ENCODE data around the gene YPEL5. TPM values are rescaled to one million over a fixed set of nuclear protein-coding genes. Genes with fewer than 3 reads are reported as not detected.
"Not testable (repeated sequence)": the region's sequence is repeated elsewhere in the genome, so short reads cannot be mapped to it uniquely, and the experiment has no call there.

YPEL5 gene
- total RNA-seq (10 to 100 TPM; 35.7 to 38.3 TPM), polyA plus RNA-seq (119 TPM)

- POLR2A ChIA-PET, result interaction anchor here (0.6 to 4.2 kb wide), 12 partner anchors 16 to 1276 kb away, joined by 3 to 83 read pairs (median 4); partner anchors contain the start of genes LBH, LCLAT1 and TRMT61B
- Mint-ChIP-seq H3K4me1 (peaks cover 45 to 56% (median 50%) of the 10 kb centered on the region in 3 donors), H3K27me3 (peaks cover 0 to 7% of the 10 kb centered on the region in 2 donors), H3K4me3 (peak within 1 kb of the TSS; percentile 86 to 94 (median 90)), H3K27ac (peak within 1 kb of the TSS; percentile 98 to 100 (median 99)), H3K9me3 (peaks cover 0 to 5% (median 0%) of the 10 kb centered on the region in 5 donors), H3K36me3 (peaks cover 0 to 39% (median 9%) of the 10 kb centered on the region in 3 donors)
- CTCF ChIA-PET, result interaction anchor here (0.7 to 6.5 kb wide), 15 partner anchors 9 to 567 kb away, joined by 3 to 67 read pairs (median 5); partner anchors contain the start of gene LBH
- H3K27ac ChIP-seq (ENCODE audit: low read depth, low read length), result peak within 1 kb of the TSS; percentile 100
- H3K9me3 ChIP-seq (ENCODE audit: low read length), result no peaks in the 10 kb centered on the region
- DNase-seq, result peak; percentile 99 to 100 (median 99)
- H3K27me3 ChIP-seq (ENCODE audit: insufficient read depth, low read length, poor library complexity, severe bottlenecking), result no peaks in the 10 kb centered on the region
- H3K36me3 ChIP-seq (ENCODE audit: insufficient read depth, low read length), result no peaks in the 10 kb centered on the region
- peaks cover 51% of the 10 kb centered on the region for H3K4me1 ChIP-seq (ENCODE audit: insufficient read depth, low read length)
- peak within 1 kb of the TSS; percentile 71 for H3K4me3 ChIP-seq (ENCODE audit: low read length)
These were observed at the start of gene YPEL5 for GRCh38 chr2:30146337-30147195. YPEL5 (plus strand) TSS chr2:30147007; CDS start chr2:30156652, 9,645 bp downstream.

- Mint-ChIP-seq H3K36me3 (no peaks in the 10 kb centered on the region), H3K27ac (no peak overlapping the region), H3K4me3 (no peak overlapping the region), H3K27me3 (peaks cover 11 to 32% of the 10 kb centered on the region in 2 donors), H3K9me3 (no peaks in the 10 kb centered on the region), H3K4me1 (no peaks in the 10 kb centered on the region)
- Histone ChIP-seq H3K27me3 (ENCODE audit: insufficient read depth, low read length, poor library complexity, severe bottlenecking) (no peaks in the 10 kb centered on the region), H3K4me1 (ENCODE audit: insufficient read depth, low read length) (no peaks in the 10 kb centered on the region), H3K27ac (ENCODE audit: low read depth, low read length) (no peak overlapping the region), H3K36me3 (ENCODE audit: insufficient read depth, low read length) (no peaks in the 10 kb centered on the region), H3K9me3 (ENCODE audit: low read length) (no peaks in the 10 kb centered on the region), H3K4me3 (ENCODE audit: low read length) (no peak overlapping the region)
- CTCF ChIA-PET, result interaction anchor here (0.8 to 1.6 kb wide), 2 partner anchors 9 to 17 kb away, joined by 3 to 6 read pairs; no protein-coding TSS in a partner anchor
- DNase-seq, result no peak
- POLR2A ChIA-PET, result no interaction called here
These were observed 48.4 kb upstream of the YPEL5 start for GRCh38 chr2:30098266-30099005.

GRCh38 chr2:30099366-30099765 lies 47.4 kb upstream of the YPEL5 start:
- H3K4me3 ChIP-seq (ENCODE audit: low read length); H3K4me1 ChIP-seq (ENCODE audit: insufficient read depth, low read length); DNase-seq; H3K27ac Mint-ChIP-seq; H3K9me3 Mint-ChIP-seq; H3K4me1 Mint-ChIP-seq; H3K27ac ChIP-seq (ENCODE audit: low read depth, low read length); POLR2A ChIA-PET; H3K9me3 ChIP-seq (ENCODE audit: low read length); H3K4me3 Mint-ChIP-seq; H3K36me3 ChIP-seq (ENCODE audit: insufficient read depth, low read length); H3K36me3 Mint-ChIP-seq; H3K27me3 ChIP-seq (ENCODE audit: insufficient read depth, low read length, poor library complexity, severe bottlenecking): not testable (repeated sequence)
- peaks cover 7 to 41% of the 10 kb centered on the region in 2 donors for H3K27me3 Mint-ChIP-seq
- CTCF ChIA-PET, result interaction anchor here (0.7 kb wide), 1 partner anchor 612 kb away, joined by 3 read pairs; no protein-coding TSS in a partner anchor

GRCh38 chr2:30100691-30101090 lies 46.1 kb upstream of the YPEL5 start:
- H3K36me3 Mint-ChIP-seq; H3K27ac ChIP-seq (ENCODE audit: low read depth, low read length); H3K9me3 Mint-ChIP-seq; H3K4me3 Mint-ChIP-seq; DNase-seq; H3K27me3 ChIP-seq (ENCODE audit: insufficient read depth, low read length, poor library complexity, severe bottlenecking); H3K4me1 ChIP-seq (ENCODE audit: insufficient read depth, low read length); H3K4me1 Mint-ChIP-seq; H3K27ac Mint-ChIP-seq; H3K9me3 ChIP-seq (ENCODE audit: low read length); H3K4me3 ChIP-seq (ENCODE audit: low read length); H3K36me3 ChIP-seq (ENCODE audit: insufficient read depth, low read length); POLR2A ChIA-PET: not testable (repeated sequence)
- CTCF ChIA-PET, result interaction anchor here (1.7 kb wide), 1 partner anchor 611 kb away, joined by 4 read pairs; no protein-coding TSS in a partner anchor
- H3K27me3 Mint-ChIP-seq, result peaks cover 6 to 41% of the 10 kb centered on the region in 2 donors

GRCh38 chr2:30104307-30104706 lies 42.5 kb upstream of the YPEL5 start:
- no peaks in the 10 kb centered on the region for H3K36me3 ChIP-seq (ENCODE audit: insufficient read depth, low read length)
- no peaks in the 10 kb centered on the region for H3K4me1 ChIP-seq (ENCODE audit: insufficient read depth, low read length)
- no peaks in the 10 kb centered on the region for H3K9me3 ChIP-seq (ENCODE audit: low read length)
- H3K27me3 ChIP-seq (ENCODE audit: insufficient read depth, low read length, poor library complexity, severe bottlenecking), result peaks cover 2% of the 10 kb centered on the region
- no peaks in the 10 kb centered on the region for H3K4me1 Mint-ChIP-seq
- POLR2A ChIA-PET, result no interaction called here
- H3K4me3 ChIP-seq (ENCODE audit: low read length), result no peak overlapping the region
- no peaks in the 10 kb centered on the region for H3K9me3 Mint-ChIP-seq
- DNase-seq, result no peak
- H3K36me3 Mint-ChIP-seq, result no peaks in the 10 kb centered on the region
- CTCF ChIA-PET, result no interaction called here
- no peak overlapping the region for H3K27ac ChIP-seq (ENCODE audit: low read depth, low read length)
- no peak overlapping the region for H3K4me3 Mint-ChIP-seq
- H3K27me3 Mint-ChIP-seq, result peaks cover 5 to 35% of the 10 kb centered on the region in 2 donors
- H3K27ac Mint-ChIP-seq, result peak overlapping the region in 1 of 8 donors; percentile 26

GRCh38 chr2:30105556-30105955 lies 41.3 kb upstream of the YPEL5 start:
- no peaks in the 10 kb centered on the region for H3K36me3 Mint-ChIP-seq
- H3K4me1 ChIP-seq (ENCODE audit: insufficient read depth, low read length), result no peaks in the 10 kb centered on the region
- POLR2A ChIA-PET, result no interaction called here
- no peak for DNase-seq
- no peak overlapping the region for H3K27ac ChIP-seq (ENCODE audit: low read depth, low read length)
- CTCF ChIA-PET, result no interaction called here
- peaks cover 5 to 35% of the 10 kb centered on the region in 2 donors for H3K27me3 Mint-ChIP-seq
- no peak overlapping the region for H3K27ac Mint-ChIP-seq
- no peaks in the 10 kb centered on the region for H3K9me3 Mint-ChIP-seq
- no peaks in the 10 kb centered on the region for H3K36me3 ChIP-seq (ENCODE audit: insufficient read depth, low read length)
- no peaks in the 10 kb centered on the region for H3K9me3 ChIP-seq (ENCODE audit: low read length)
- no peak overlapping the region for H3K4me3 ChIP-seq (ENCODE audit: low read length)
- H3K27me3 ChIP-seq (ENCODE audit: insufficient read depth, low read length, poor library complexity, severe bottlenecking), result peaks cover 2% of the 10 kb centered on the region
- H3K4me1 Mint-ChIP-seq, result no peaks in the 10 kb centered on the region
- H3K4me3 Mint-ChIP-seq, result no peak overlapping the region

- CTCF ChIA-PET, result interaction anchor here (1.2 kb wide), 1 partner anchor 9 kb away, joined by 3 read pairs; no protein-coding TSS in a partner anchor
- DNase-seq, result no peak
- no peaks in the 10 kb centered on the region for H3K36me3 Mint-ChIP-seq
- Histone ChIP-seq H3K9me3 (ENCODE audit: low read length) (no peaks in the 10 kb centered on the region), H3K27ac (ENCODE audit: low read depth, low read length) (no peak overlapping the region), H3K27me3 (ENCODE audit: insufficient read depth, low read length, poor library complexity, severe bottlenecking) (peaks cover 2% of the 10 kb centered on the region), H3K36me3 (ENCODE audit: insufficient read depth, low read length) (no peaks in the 10 kb centered on the region), H3K4me1 (ENCODE audit: insufficient read depth, low read length) (no peaks in the 10 kb centered on the region), H3K4me3 (ENCODE audit: low read length) (no peak overlapping the region)
- no peak overlapping the region for H3K4me3 Mint-ChIP-seq
- H3K4me1 Mint-ChIP-seq, result no peaks in the 10 kb centered on the region
- no peak overlapping the region for H3K27ac Mint-ChIP-seq
- H3K9me3 Mint-ChIP-seq, result no peaks in the 10 kb centered on the region
- H3K27me3 Mint-ChIP-seq, result peaks cover 5 to 31% of the 10 kb centered on the region in 2 donors
- POLR2A ChIA-PET, result no interaction called here
These were observed 40.3 kb upstream of the YPEL5 start for GRCh38 chr2:30106543-30106942.

GRCh38 chr2:30108192-30108591 lies 38.6 kb upstream of the YPEL5 start:
- POLR2A ChIA-PET, result no interaction called here
- Mint-ChIP-seq H3K27ac (no peak overlapping the region), H3K4me1 (no peaks in the 10 kb centered on the region), H3K36me3 (no peaks in the 10 kb centered on the region), H3K27me3 (peaks cover 3 to 24% of the 10 kb centered on the region in 2 donors), H3K4me3 (no peak overlapping the region), H3K9me3 (no peaks in the 10 kb centered on the region)
- Histone ChIP-seq H3K4me3 (ENCODE audit: low read length) (no peak overlapping the region), H3K4me1 (ENCODE audit: insufficient read depth, low read length) (no peaks in the 10 kb centered on the region), H3K27ac (ENCODE audit: low read depth, low read length) (no peak overlapping the region), H3K36me3 (ENCODE audit: insufficient read depth, low read length) (no peaks in the 10 kb centered on the region), H3K9me3 (ENCODE audit: low read length) (no peaks in the 10 kb centered on the region), H3K27me3 (ENCODE audit: insufficient read depth, low read length, poor library complexity, severe bottlenecking) (peaks cover 2% of the 10 kb centered on the region)
- CTCF ChIA-PET, result no interaction called here
- DNase-seq, result no peak
